Measurements from ENCODE around the gene PDE6A.

GRCh38 chr5:149930043-149930748 lies 14.4 kb downstream of the PDE6A start:
- no peak for TF ChIP-seq POLR2A (IDR thresholded peaks at IDR 0.05)
- no peak for TF ChIP-seq CTCF (IDR thresholded peaks at IDR 0.05)

Measured in tibial nerve (tissue), 3 donors.